Liver (tissue), 9 donors: Measurements from ENCODE around the gene FGD4. TPM values are rescaled to one million over a fixed set of nuclear protein-coding genes. Genes with fewer than 3 reads are reported as not detected.

ENCODE experiments used
- DNase-seq: peaks from one replicate; pipeline ENCODE4 v3.0.0-alpha.2; 2017; ENCODE audit warnings: low spot score
- H3K27ac ChIP-seq, 2 donors: one replicate each; pipeline ENCODE4 v1.7.0; 2013; ENCODE audit warnings: inconsistent platforms in 2 of 2, low read length in 2 of 2, control low read depth in 1 of 2, low read depth in 1 of 2, mild to moderate bottlenecking in 1 of 2
- H3K27me3 ChIP-seq, 4 donors: one replicate each; pipeline versions ENCODE4 v1.6.1 to v1.7.0; 2013; ENCODE audit warnings: low read length in 3 of 4, inconsistent platforms in 1 of 4, mild to moderate bottlenecking in 1 of 4, moderate library complexity in 1 of 4; ENCODE audit not compliant: control insufficient read depth in 4 of 4, insufficient read depth in 4 of 4
- H3K36me3 ChIP-seq, 4 donors: one replicate each; pipeline versions ENCODE4 v1.6.1 to v1.7.0; 2013; ENCODE audit warnings: low read length in 3 of 4, mild to moderate bottlenecking in 3 of 4, low read depth in 1 of 4, moderate library complexity in 1 of 4; ENCODE audit not compliant: control insufficient read depth in 4 of 4, insufficient read depth in 3 of 4
- H3K4me1 ChIP-seq, 4 donors: one replicate each; pipeline versions ENCODE4 v1.6.1 to v1.7.0; 2013; ENCODE audit warnings: low read length in 3 of 4, mild to moderate bottlenecking in 3 of 4, moderate library complexity in 1 of 4; ENCODE audit not compliant: control insufficient read depth in 4 of 4, insufficient read depth in 4 of 4
- H3K4me3 ChIP-seq, 3 donors: one replicate each; pipeline versions ENCODE4 v1.6.1 to v1.7.0; 2013; ENCODE audit warnings: low read length in 3 of 3, control low read depth in 1 of 3, low read depth in 1 of 3, mild to moderate bottlenecking in 1 of 3
- H3K9ac ChIP-seq, 2 donors: one replicate each; pipeline ENCODE4 v1.7.0; 2013; ENCODE audit warnings: low read length in 2 of 2, mild to moderate bottlenecking in 2 of 2, moderate library complexity in 2 of 2, control low read depth in 1 of 2, low read depth in 1 of 2
- H3K9me3 ChIP-seq, 4 donors: one replicate each; pipeline versions ENCODE4 v1.6.1 to v1.7.0; 2013; ENCODE audit warnings: low read length in 3 of 4; ENCODE audit not compliant: control insufficient read depth in 4 of 4
- EGR1 ChIP-seq, 2 donors: IDR thresholded peaks; 2 replicates each; pipeline ENCODE4 v1.6.1; 2016 to 2018; ENCODE audit warnings: antibody characterized with exemption in 2 of 2, low read depth in 2 of 2
- FOXA1 ChIP-seq: IDR thresholded peaks from 2 replicates; pipeline ENCODE4 v1.6.1; 2016; ENCODE audit warnings: antibody characterized with exemption
- FOXA2 ChIP-seq: IDR thresholded peaks from 2 replicates; pipeline ENCODE4 v1.6.1; 2016; ENCODE audit warnings: antibody characterized with exemption
- GABPA ChIP-seq, 2 donors: IDR thresholded peaks in 1 of 2; conservative IDR thresholded peaks in 1 of 2; 2 replicates each; pipeline ENCODE4 v1.6.1; 2016; ENCODE audit warnings: antibody characterized with exemption in 2 of 2, mild to moderate bottlenecking in 1 of 2, moderate library complexity in 1 of 2
- HNF4A ChIP-seq, 2 donors: conservative IDR thresholded peaks; 2 replicates each; pipeline ENCODE4 v1.6.1; 2016; ENCODE audit warnings: antibody characterized with exemption in 2 of 2, mild to moderate bottlenecking in 2 of 2
- HNF4G ChIP-seq: IDR thresholded peaks from 2 replicates; pipeline ENCODE4 v1.6.1; 2016; ENCODE audit warnings: antibody characterized with exemption
- JUND ChIP-seq, 2 donors: IDR thresholded peaks; 2 replicates each; pipeline ENCODE4 v1.6.1; 2016; ENCODE audit warnings: antibody characterized with exemption in 2 of 2
- MAX ChIP-seq: IDR thresholded peaks from 2 replicates; pipeline ENCODE4 v1.6.1; 2016; ENCODE audit warnings: antibody characterized with exemption
- NR2F2 ChIP-seq: IDR thresholded peaks from 2 replicates; pipeline ENCODE4 v1.6.1; 2016; ENCODE audit warnings: antibody characterized with exemption
- RAD21 ChIP-seq, 2 donors: IDR thresholded peaks; 2 replicates each; pipeline ENCODE4 v1.6.1; 2016; ENCODE audit warnings: antibody characterized with exemption in 2 of 2, mild to moderate bottlenecking in 2 of 2
- REST ChIP-seq: IDR thresholded peaks from 2 replicates; pipeline ENCODE4 v1.6.1; 2016; ENCODE audit warnings: antibody characterized with exemption, mild to moderate bottlenecking
- RXRA ChIP-seq, 2 donors: IDR thresholded peaks; 2 replicates each; pipeline ENCODE4 v1.6.1; 2017 to 2018; ENCODE audit warnings: antibody characterized with exemption in 2 of 2, mild to moderate bottlenecking in 1 of 2
- SP1 ChIP-seq: IDR thresholded peaks from 2 replicates; pipeline ENCODE4 v1.6.1; 2018; ENCODE audit warnings: antibody characterized with exemption, mild to moderate bottlenecking
- TAF1 ChIP-seq: conservative IDR thresholded peaks from 2 replicates; pipeline ENCODE4 v1.6.1; 2016; ENCODE audit warnings: antibody characterized with exemption, mild to moderate bottlenecking
- YY1 ChIP-seq: IDR thresholded peaks from 2 replicates; pipeline ENCODE4 v1.6.1; 2016; ENCODE audit warnings: antibody characterized with exemption, mild to moderate bottlenecking
- ZBTB33 ChIP-seq: IDR thresholded peaks from 2 replicates; pipeline ENCODE4 v1.6.1; 2016; ENCODE audit warnings: antibody characterized with exemption
- WGBS: extraction: QIAGEN DNeasy Blood & Tissue Kit; methylation state at CpG from one replicate; pipeline ENCODE4 v1.1.7; 2013; 5-methylcytosine and 5-hydroxymethylcytosine counted together
- polyA plus RNA-seq, 2 donors: library from polyadenylated mRNA; stranded (reverse) in 1 of 2; unstranded in 1 of 2; fragments of 200-250 nt in 1 of 2; fragments of >200 nt in 1 of 2; fragmentation: Nextera tagmentation in 1 of 2; extraction: Ambion mirVana in 1 of 2; gene quantifications; one replicate each; pipeline versions ENCODE4 v1.2.1 to v1.2.3, GENCODE V29; 2013 to 2015
- total RNA-seq, 2 donors: library from RNA; depleted of rRNA; stranded (reverse); fragments of >200 nt; gene quantifications; one replicate each; pipeline ENCODE4 v1.2.3, GENCODE V29; 2014
- TF ChIP-seq, protein P1 (sequence below): IDR thresholded peaks from 2 replicates; pipeline ENCODE4 v1.6.1; 2016; ENCODE audit warnings: antibody characterized with exemption
- TF ChIP-seq, protein P2 (sequence below): fragments of 150-350 bp; IDR thresholded peaks from 2 replicates; pipeline ENCODE4 v1.5.1; 2017; ENCODE audit warnings: improper control_type of control experiment, low read depth, low read length; ENCODE audit not compliant: missing input control
- donor health status: healthy.
- donor health status: healthy.
- donor health status: healthy.
- donor health status: healthy.
- donor health status: healthy.

The FGD4 gene
- total and polyA plus RNA-seq, 4 donors: 3.8 to 26.4 (median 9.0) TPM

DNA sequence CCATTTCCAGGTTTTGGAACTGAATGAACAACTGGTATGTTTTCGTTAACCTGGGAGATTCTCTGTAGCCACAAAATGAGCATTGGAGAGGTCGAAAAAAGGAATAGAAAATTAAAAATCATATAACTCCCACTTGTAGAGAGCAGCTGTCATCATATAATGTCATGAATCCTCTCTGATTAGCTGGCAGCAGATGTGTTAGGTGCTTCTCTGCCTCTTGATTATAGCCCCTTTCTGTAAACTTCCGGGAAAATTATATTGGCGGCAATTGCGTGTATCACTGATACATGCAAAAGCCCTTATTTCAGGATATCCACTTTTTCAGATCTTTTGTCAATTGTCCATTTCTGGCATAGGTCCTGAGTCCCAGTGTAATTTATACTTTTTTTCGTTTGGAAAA lies 31.7 kb downstream of the FGD4 start:
- DNase-seq: no peak
- Histone ChIP-seq H3K36me3 (no peaks in the 10 kb centered on the region), H3K27ac (no peak overlapping the region), H3K9ac (no peak overlapping the region), H3K4me1 (no peaks in the 10 kb centered on the region), H3K27me3 (no peaks in the 10 kb centered on the region), H3K4me3 (no peak overlapping the region), H3K9me3 (no peaks in the 10 kb centered on the region)
- TF ChIP-seq FOXA1: no peak
- TF ChIP-seq YY1: no peak
- TF ChIP-seq, protein P1, sequence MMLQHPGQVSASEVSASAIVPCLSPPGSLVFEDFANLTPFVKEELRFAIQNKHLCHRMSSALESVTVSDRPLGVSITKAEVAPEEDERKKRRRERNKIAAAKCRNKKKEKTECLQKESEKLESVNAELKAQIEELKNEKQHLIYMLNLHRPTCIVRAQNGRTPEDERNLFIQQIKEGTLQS: no peak
- no peak for TF ChIP-seq ZBTB33
- TF ChIP-seq, protein P2, sequence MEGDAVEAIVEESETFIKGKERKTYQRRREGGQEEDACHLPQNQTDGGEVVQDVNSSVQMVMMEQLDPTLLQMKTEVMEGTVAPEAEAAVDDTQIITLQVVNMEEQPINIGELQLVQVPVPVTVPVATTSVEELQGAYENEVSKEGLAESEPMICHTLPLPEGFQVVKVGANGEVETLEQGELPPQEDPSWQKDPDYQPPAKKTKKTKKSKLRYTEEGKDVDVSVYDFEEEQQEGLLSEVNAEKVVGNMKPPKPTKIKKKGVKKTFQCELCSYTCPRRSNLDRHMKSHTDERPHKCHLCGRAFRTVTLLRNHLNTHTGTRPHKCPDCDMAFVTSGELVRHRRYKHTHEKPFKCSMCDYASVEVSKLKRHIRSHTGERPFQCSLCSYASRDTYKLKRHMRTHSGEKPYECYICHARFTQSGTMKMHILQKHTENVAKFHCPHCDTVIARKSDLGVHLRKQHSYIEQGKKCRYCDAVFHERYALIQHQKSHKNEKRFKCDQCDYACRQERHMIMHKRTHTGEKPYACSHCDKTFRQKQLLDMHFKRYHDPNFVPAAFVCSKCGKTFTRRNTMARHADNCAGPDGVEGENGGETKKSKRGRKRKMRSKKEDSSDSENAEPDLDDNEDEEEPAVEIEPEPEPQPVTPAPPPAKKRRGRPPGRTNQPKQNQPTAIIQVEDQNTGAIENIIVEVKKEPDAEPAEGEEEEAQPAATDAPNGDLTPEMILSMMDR: no peak
- no peak for TF ChIP-seq RAD21 (IDR thresholded peaks at IDR 0.05)
- TF ChIP-seq REST: no peak
- TF ChIP-seq NR2F2: no peak
- no peak for TF ChIP-seq FOXA2
- TF ChIP-seq MAX: no peak
- TF ChIP-seq TAF1: no peak
- no peak for TF ChIP-seq HNF4G
- TF ChIP-seq JUND (IDR thresholded peaks at IDR 0.05): no peak
- TF ChIP-seq SP1: no peak
- TF ChIP-seq EGR1 (IDR thresholded peaks at IDR 0.05; ENCODE audit: low read depth in 2 of 2): no peak
- TF ChIP-seq GABPA (IDR thresholded peaks at IDR 0.05 in 1 of 2, conservative IDR thresholded peaks at IDR 0.05 in 1 of 2): no peak
- no peak for TF ChIP-seq HNF4A (conservative IDR thresholded peaks at IDR 0.05)
- TF ChIP-seq RXRA (IDR thresholded peaks at IDR 0.05): no peak
- 84% methylated on average over 6 of the region's 6 CpGs for WGBS
